HG02943 (cell line): Measurements from ENCODE around the gene PKN3.

Experiments
- ATAC-seq: cut with Tn5 transposase; IDR thresholded peaks from one replicate; pipeline ENCODE4 v1.9.1; 2021; ENCODE audit warnings: mild to moderate bottlenecking, low read depth, moderate library complexity; ENCODE audit not compliant: unreplicated experiment

Gene PKN3

GRCh38 chr9:128733256-128733655 is 31.0 kb downstream of the PKN3 start:
- no peak for ATAC-seq

- ATAC-seq: no peak
Measured at GRCh38 chr9:128735373-128735772, 33.1 kb downstream of the PKN3 start.

DNA sequence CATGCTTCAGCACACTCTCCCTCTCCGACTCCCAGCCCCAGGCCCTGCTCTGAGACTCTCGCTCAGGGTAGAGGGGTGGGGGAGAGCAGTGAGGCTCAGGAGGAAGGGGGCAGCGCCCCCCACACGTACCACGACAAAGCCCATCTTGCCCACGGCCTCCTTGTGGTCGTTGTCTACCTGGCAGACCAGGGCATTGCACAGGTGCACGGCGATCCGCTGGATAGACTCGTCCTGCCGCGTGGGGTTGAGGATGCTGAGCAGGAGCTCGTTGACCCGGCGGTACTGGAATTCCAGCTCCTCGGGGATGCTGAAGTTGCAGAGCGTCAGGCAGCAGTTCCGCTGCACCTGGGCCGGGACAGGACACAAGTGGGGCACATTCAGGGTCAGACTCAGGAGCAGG is 40.1 kb downstream of the PKN3 start:
- no peak for ATAC-seq

DNA sequence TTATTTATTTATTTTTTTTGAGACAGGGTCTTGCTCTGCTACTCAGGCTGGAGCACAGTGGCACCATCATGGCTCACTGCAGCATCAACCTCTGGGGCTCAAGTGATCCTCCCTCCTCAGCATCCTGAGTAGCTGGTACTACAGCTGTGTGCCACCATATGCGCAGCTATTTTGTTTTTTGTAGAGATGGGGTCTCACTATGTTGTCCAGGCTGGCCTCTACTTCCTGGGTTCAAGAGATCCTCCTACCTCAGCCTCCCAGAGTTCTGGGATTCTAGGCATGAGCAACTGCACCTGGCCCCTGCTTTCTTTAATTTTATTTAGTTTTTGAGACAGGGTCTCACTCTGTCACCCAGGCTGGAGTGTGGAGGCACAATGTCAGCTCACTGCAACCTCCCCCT is 41.1 kb downstream of the PKN3 start:
- no peak for ATAC-seq

DNA sequence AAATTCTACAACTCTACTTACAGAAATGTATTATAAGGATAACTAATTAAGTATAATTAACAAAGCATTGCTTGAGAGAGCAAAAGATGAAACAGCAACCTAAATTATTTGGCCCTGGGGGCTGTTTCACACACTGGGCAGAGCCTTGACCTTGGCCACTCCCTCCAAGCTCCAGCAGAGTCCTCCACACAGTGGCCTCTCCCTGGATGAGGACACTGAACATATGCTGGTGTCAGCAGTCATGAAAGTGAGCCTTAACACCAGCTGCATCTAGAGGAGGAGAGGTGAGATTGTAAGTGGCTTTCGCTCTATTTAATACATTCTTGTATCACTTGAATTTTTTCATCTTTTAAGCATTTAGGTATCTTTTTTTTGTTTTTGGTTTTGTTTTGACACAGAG is 44.9 kb downstream of the PKN3 start:
- no peak for ATAC-seq

GRCh38 chr9:128750926-128751595 is 48.8 kb downstream of the PKN3 start:
- no peak for ATAC-seq

GRCh38 chr9:128753627-128754026 is 51.3 kb downstream of the PKN3 start:
- ATAC-seq: no peak

GRCh38 chr9:128757602-128758001 is 55.3 kb downstream of the PKN3 start:
- no peak for ATAC-seq

GRCh38 chr9:128762671-128763449 is 60.6 kb downstream of the PKN3 start:
- ATAC-seq: no peak

DNA sequence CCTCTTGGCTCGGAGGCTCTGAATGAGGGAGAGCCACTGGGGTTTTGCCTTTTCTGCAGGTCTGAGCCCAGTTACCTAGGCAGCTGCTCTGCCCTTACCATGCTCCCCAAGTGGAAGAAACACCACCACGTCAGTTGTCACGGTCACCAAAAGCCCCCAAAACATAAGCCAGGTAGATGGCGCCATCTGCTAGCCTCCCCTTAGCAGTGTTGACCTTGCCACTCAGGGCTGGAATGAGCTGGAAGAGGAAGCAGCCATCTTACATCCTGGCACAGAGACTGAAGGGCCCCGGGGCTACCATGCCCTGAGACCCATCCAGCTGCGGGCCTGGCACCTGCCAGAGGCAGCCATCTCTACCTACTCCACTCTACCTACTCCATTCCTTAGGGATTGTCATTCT is 62.1 kb downstream of the PKN3 start:
- no peak for ATAC-seq

DNA sequence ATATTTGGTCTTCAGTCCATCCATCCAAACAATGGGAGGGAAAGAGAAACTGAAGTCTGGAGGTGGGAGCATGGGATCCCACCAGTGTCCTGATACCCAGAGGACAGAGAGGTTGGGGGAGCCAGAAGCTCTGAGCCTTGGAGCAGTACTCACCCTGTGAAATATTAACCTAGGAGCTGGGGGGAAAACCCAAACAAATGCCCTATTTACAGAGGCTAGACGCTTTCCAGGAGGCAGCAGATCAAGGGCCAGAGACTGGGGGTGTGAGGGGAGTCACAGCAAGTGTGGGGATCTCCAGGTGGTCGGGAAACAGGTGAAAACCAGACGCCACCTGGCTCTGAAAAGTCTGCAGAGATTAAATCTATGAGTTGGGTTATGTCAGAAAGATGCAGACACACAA is 63.2 kb downstream of the PKN3 start:
- no peak for ATAC-seq

- ATAC-seq: no peak
Measured at GRCh38 chr9:128768606-128769005, 66.3 kb downstream of the PKN3 start.
